Measurements from ENCODE around the gene DCBLD1. TPM values are rescaled to one million over a fixed set of nuclear protein-coding genes. Genes with fewer than 3 reads are reported as not detected.

DCBLD1 gene
- total RNA-seq, 1 experiment from 2014 or later, result 19.5 TPM

GRCh38 chr6:117481278-117481925, 1.1 kb upstream of the DCBLD1 start:
- CTCF ChIA-PET, result no interaction called here

GRCh38 chr6:117481926-117482239, 591 bp upstream of the DCBLD1 start:
- no peaks in the 10 kb centered on the region for H3K27me3 ChIP-seq (ENCODE audit: insufficient read depth, low read length)
- POLR2A ChIA-PET, result interaction anchor here (1.8 kb wide), 1 partner anchor 120 kb away, joined by 6 read pairs; the partner anchor contains the start of gene GOPC
- RAD21 ChIA-PET (ENCODE audit: low non-redundant PET in 1 of 2, low total read pairs in 2 of 2, uncharacterized antibody in 2 of 2, unreplicated experiment in 2 of 2), result no interaction called here
- DNase-seq (ENCODE audit: low read depth, low spot score) (no peak), ATAC-seq (no peak)
- BruUV-seq (replicated peaks), result no TSS peak
- peaks cover 37% of the 10 kb centered on the region for H3K79me2 ChIP-seq (ENCODE audit: insufficient read depth, low read length)
- H3K4me2 ChIP-seq (ENCODE audit: low read length), result peak overlapping the region; percentile 86
- CTCF ChIA-PET, result no interaction called here
- H3K27ac ChIP-seq (ENCODE audit: low read depth, low read length), result peak overlapping the region; percentile 88
- H3K4me1 ChIP-seq (ENCODE audit: control insufficient read depth in 1 of 2, insufficient read depth in 2 of 2, low read length in 2 of 2), result peaks cover 11 to 21% of the 10 kb centered on the region in 2 experiments; a peak in 3 of 4 replicates
- peak overlapping the region; percentile 2 for H2AFZ ChIP-seq (ENCODE audit: low read depth, low read length, poor library complexity, severe bottlenecking)
- H4K20me1 ChIP-seq (ENCODE audit: insufficient read depth), result no peaks in the 10 kb centered on the region
- H3K9me2 ChIP-seq (ENCODE audit: insufficient read depth), result no peaks in the 10 kb centered on the region
- H3K36me3 ChIP-seq (ENCODE audit: control insufficient read depth in 1 of 2, insufficient read depth in 2 of 2, low read length in 2 of 2), result peaks cover 0 to 2% of the 10 kb centered on the region in 2 experiments; a peak in 1 of 4 replicates
- no peaks in the 10 kb centered on the region for H3K9me3 ChIP-seq (ENCODE audit: control insufficient read depth in 1 of 2, insufficient read depth in 1 of 2, low read depth in 1 of 2, low read length in 2 of 2)
- peak overlapping the region; percentile 86 to 88 for H3K4me3 ChIP-seq (replicated peaks in 1 of 2; ENCODE audit: low read depth in 1 of 2, low read length in 2 of 2)
- H3K9ac ChIP-seq (ENCODE audit: low read length), result peak overlapping the region; percentile 92
- intact Hi-C loops (cut with micrococcal nuclease), result loop anchor here (2.0 to 10.0 kb wide), 2 partner anchors 31 to 193 kb away; partner anchors contain the start of gene NUS1
- TF ChIP-seq ZNF274 (IDR thresholded peaks at IDR 0.05; ENCODE audit: low read depth, low read length) (no peak), YY1 (IDR thresholded peaks at IDR 0.05; ENCODE audit: extremely low read depth, insufficient replicate concordance, low read depth, low read length) (no peak), ATF3 (IDR thresholded peaks at IDR 0.05) (no peak), CEBPB (IDR thresholded peaks at IDR 0.05; ENCODE audit: low read depth) (no peak), EZH2phosphoT487 (IDR thresholded peaks at IDR 0.05; ENCODE audit: borderline replicate concordance) (no peak), REST (IDR thresholded peaks at IDR 0.05; ENCODE audit: low read depth) (no peak), SRF (IDR thresholded peaks at IDR 0.05; ENCODE audit: low read depth) (no peak), RAD21 (IDR thresholded peaks at IDR 0.05; ENCODE audit: low read depth) (no peak), FOSL1 (IDR thresholded peaks at IDR 0.05; ENCODE audit: low read depth) (no peak), ZBTB33 (IDR thresholded peaks at IDR 0.05; ENCODE audit: extremely low read depth, insufficient replicate concordance, low read length) (no peak), SIN3A (IDR thresholded peaks at IDR 0.05; ENCODE audit: low read depth) (no peak)

More at GRCh38 chr6:117481278-117481925, 1.1 kb upstream of the DCBLD1 start:
- Histone ChIP-seq H3K9me3 (ENCODE audit: control insufficient read depth in 1 of 2, insufficient read depth in 1 of 2, low read depth in 1 of 2, low read length in 2 of 2) (no peaks in the 10 kb centered on the region), H2AFZ (ENCODE audit: low read depth, low read length, poor library complexity, severe bottlenecking) (peak overlapping the region; percentile 2), H3K4me2 (ENCODE audit: low read length) (peak overlapping the region; percentile 86), H3K27me3 (ENCODE audit: insufficient read depth, low read length) (no peaks in the 10 kb centered on the region), H4K20me1 (ENCODE audit: insufficient read depth) (no peaks in the 10 kb centered on the region), H3K27ac (ENCODE audit: low read depth, low read length) (no peak overlapping the region; the same call in 1 of the 2 replicates), H3K36me3 (ENCODE audit: control insufficient read depth in 1 of 2, insufficient read depth in 2 of 2, low read length in 2 of 2) (no peaks in the 10 kb centered on the region; a peak in 1 of 4 replicates), H3K9me2 (ENCODE audit: insufficient read depth) (no peaks in the 10 kb centered on the region), H3K4me3 (replicated peaks in 1 of 2; ENCODE audit: low read depth in 1 of 2, low read length in 2 of 2) (no peak overlapping the region), H3K9ac (ENCODE audit: low read length) (no peak overlapping the region), H3K4me1 (ENCODE audit: control insufficient read depth in 1 of 2, insufficient read depth in 2 of 2, low read length in 2 of 2) (peaks cover 11 to 21% of the 10 kb centered on the region in 2 experiments; a peak in 3 of 4 replicates), H3K79me2 (ENCODE audit: insufficient read depth, low read length) (peaks cover 32% of the 10 kb centered on the region)
- BruUV-seq (replicated peaks), result TSS peak; percentile 38
- TF ChIP-seq YY1 (IDR thresholded peaks at IDR 0.05; ENCODE audit: extremely low read depth, insufficient replicate concordance, low read depth, low read length) (no peak), JUND (IDR thresholded peaks at IDR 0.05) (no peak), ZNF274 (IDR thresholded peaks at IDR 0.05; ENCODE audit: low read depth, low read length) (no peak), RAD21 (IDR thresholded peaks at IDR 0.05; ENCODE audit: low read depth) (0 out of 2 replicates have a peak, but pooled peaks have one; percentile 10)
- RAD21 ChIA-PET (ENCODE audit: low non-redundant PET in 1 of 2, low total read pairs in 2 of 2, uncharacterized antibody in 2 of 2, unreplicated experiment in 2 of 2), result no interaction called here
- intact Hi-C loops (cut with micrococcal nuclease), result loop anchor here (10.0 kb wide), 1 partner anchor 193 kb away; the partner anchor contains the start of gene NUS1
- ATAC-seq (no peak), DNase-seq (ENCODE audit: low read depth, low spot score) (no peak)
- POLR2A ChIA-PET, result interaction anchor here (1.8 kb wide), 1 partner anchor 121 kb away, joined by 6 read pairs; the partner anchor contains the start of gene GOPC
